ENCODE data around the gene SYCN. TPM values are rescaled to one million over a fixed set of nuclear protein-coding genes. Genes with fewer than 3 reads are reported as not detected.

SYCN gene
- total RNA-seq, 1 donor from 2014 or later = not detected

- Histone ChIP-seq H3K36me3 (no peaks in the 10 kb centered on the region), H3K27me3 (peaks cover 8% of the 10 kb centered on the region), H3K4me3 (no peak overlapping the region), H3K27ac (no peak overlapping the region), H3K4me1 (peaks cover 3% of the 10 kb centered on the region), H3K9me3 (no peaks in the 10 kb centered on the region)
- no peak for TF ChIP-seq CTCF (IDR thresholded peaks at IDR 0.05)
- DNase-seq (no peak), ATAC-seq (peak; percentile 20)
- intact Hi-C loops (cut with DNase I) = loop anchor here (5.0 kb wide), 1 partner anchor 65 kb away; no protein-coding TSS in a partner anchor
Observed at GRCh38 chr19:39187552-39187943, 16.5 kb downstream of the SYCN start.

- Histone ChIP-seq H3K36me3 (no peaks in the 10 kb centered on the region), H3K4me3 (no peak overlapping the region), H3K9me3 (no peaks in the 10 kb centered on the region), H3K27me3 (peaks cover 8% of the 10 kb centered on the region), H3K27ac (no peak overlapping the region), H3K4me1 (peaks cover 3% of the 10 kb centered on the region)
- DNase-seq (no peak), ATAC-seq (no peak)
- TF ChIP-seq CTCF (IDR thresholded peaks at IDR 0.05) = no peak
- intact Hi-C loops (cut with DNase I) = loop anchor here (5.0 kb wide), 1 partner anchor 64 kb away; no protein-coding TSS in a partner anchor
Observed at GRCh38 chr19:39186391-39186790, 17.7 kb downstream of the SYCN start.

GRCh38 chr19:39183104-39183503, 21.0 kb downstream of the SYCN start:
- intact Hi-C loops (cut with DNase I) = no loop called here
- TF ChIP-seq CTCF (IDR thresholded peaks at IDR 0.05) = no peak
- H3K36me3 ChIP-seq = peaks cover 9% of the 10 kb centered on the region
- peaks cover 3% of the 10 kb centered on the region for H3K4me1 ChIP-seq
- ATAC-seq (no peak), DNase-seq (no peak)
- no peaks in the 10 kb centered on the region for H3K9me3 ChIP-seq
- no peak overlapping the region for H3K4me3 ChIP-seq
- no peak overlapping the region for H3K27ac ChIP-seq
- no peaks in the 10 kb centered on the region for H3K27me3 ChIP-seq

GRCh38 chr19:39182174-39182505, 21.9 kb downstream of the SYCN start:
- Histone ChIP-seq H3K4me1 (peaks cover 2% of the 10 kb centered on the region), H3K4me3 (no peak overlapping the region), H3K27ac (no peak overlapping the region), H3K9me3 (no peaks in the 10 kb centered on the region), H3K27me3 (no peaks in the 10 kb centered on the region), H3K36me3 (peaks cover 19% of the 10 kb centered on the region)
- DNase-seq (no peak), ATAC-seq (peak; percentile 51)
- intact Hi-C loops (cut with DNase I) = no loop called here
- no peak for TF ChIP-seq CTCF (IDR thresholded peaks at IDR 0.05)

GRCh38 chr19:39181500-39182173, 22.4 kb downstream of the SYCN start:
- H3K4me1 ChIP-seq = no peaks in the 10 kb centered on the region
- no peak for TF ChIP-seq CTCF (IDR thresholded peaks at IDR 0.05)
- H3K9me3 ChIP-seq = no peaks in the 10 kb centered on the region

GRCh38 chr19:39180749-39181148, 23.3 kb downstream of the SYCN start:
- H3K27me3 ChIP-seq = no peaks in the 10 kb centered on the region
- no peaks in the 10 kb centered on the region for H3K4me1 ChIP-seq
- no peak overlapping the region for H3K27ac ChIP-seq
- DNase-seq = no peak
- peaks cover 26% of the 10 kb centered on the region for H3K36me3 ChIP-seq
- H3K4me3 ChIP-seq = no peak overlapping the region
- no peaks in the 10 kb centered on the region for H3K9me3 ChIP-seq
- intact Hi-C loops (cut with DNase I) = no loop called here
- ATAC-seq = no peak
- no peak for TF ChIP-seq CTCF (IDR thresholded peaks at IDR 0.05)

More at GRCh38 chr19:39181500-39182173, 22.4 kb downstream of the SYCN start:
- no peak overlapping the region for H3K4me3 ChIP-seq
- H3K36me3 ChIP-seq = peaks cover 24% of the 10 kb centered on the region
- peak; percentile 25 for ATAC-seq
- H3K27me3 ChIP-seq = no peaks in the 10 kb centered on the region
- no peak for DNase-seq
- intact Hi-C loops (cut with DNase I) = no loop called here
- H3K27ac ChIP-seq = no peak overlapping the region

All from upper lobe of right lung (tissue), 1 donor.